Activated CD4-positive, alpha-beta T cell treated with anti-CD3 and anti-CD28 coated beads for 24 hours (primary cell): ENCODE data around the gene ATP6V0E1.
A peak's percentile ranks its signal among the peaks of the same experiment; 100 is the strongest.
"Not testable (repeated sequence)": the region's sequence is repeated elsewhere in the genome, so short reads cannot be mapped to it uniquely, and the experiment has no call there.

ENCODE experiments used
- DNase-seq, 2 donors: peaks; one replicate each; pipeline ENCODE4 v3.0.0-alpha.2; 2020; ENCODE audit warnings: low read depth in 2 of 2

Gene ATP6V0E1

DNA sequence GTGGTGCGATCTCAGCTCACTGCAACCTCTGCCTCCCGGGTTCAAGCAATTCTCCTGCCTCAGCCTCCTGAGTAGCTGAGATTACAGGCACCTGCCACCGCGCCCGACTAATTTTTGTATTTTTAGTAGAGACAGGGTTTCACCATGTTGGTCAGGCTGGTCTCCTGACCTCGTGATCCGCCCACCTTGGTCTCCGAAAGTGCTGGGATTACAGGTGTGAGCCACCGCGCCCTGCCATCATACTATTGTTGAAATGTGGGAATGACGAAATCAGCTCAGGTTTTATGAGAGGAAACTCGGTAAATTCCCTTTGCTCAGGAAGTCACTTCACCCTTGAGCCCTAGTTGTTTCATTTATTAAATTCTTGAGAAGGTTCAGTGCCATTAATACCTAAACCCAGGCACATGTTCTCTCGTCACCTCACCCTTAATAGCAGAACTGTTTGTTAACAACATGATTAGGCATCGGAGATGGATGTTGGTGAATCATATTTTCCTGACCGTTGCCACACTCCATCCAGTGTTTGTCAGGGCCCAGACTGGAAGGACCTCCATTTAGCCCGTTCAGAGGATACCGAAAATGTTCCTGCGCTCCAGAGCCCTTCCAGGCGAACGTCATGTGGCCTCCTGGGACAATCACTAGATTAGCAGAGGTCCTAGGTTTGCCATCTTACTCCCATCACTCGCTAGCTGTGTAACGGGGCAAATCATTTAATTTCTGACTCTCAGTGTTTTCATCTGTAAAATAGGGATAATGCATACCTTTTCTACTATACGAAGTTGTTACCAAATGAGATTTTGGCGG lies 52.5 kb downstream of the ATP6V0E1 start:
- DNase-seq: peak; percentile 12 to 33

GRCh38 chr5:173039188-173039587 lies 55.6 kb downstream of the ATP6V0E1 start:
- no peak for DNase-seq

DNA sequence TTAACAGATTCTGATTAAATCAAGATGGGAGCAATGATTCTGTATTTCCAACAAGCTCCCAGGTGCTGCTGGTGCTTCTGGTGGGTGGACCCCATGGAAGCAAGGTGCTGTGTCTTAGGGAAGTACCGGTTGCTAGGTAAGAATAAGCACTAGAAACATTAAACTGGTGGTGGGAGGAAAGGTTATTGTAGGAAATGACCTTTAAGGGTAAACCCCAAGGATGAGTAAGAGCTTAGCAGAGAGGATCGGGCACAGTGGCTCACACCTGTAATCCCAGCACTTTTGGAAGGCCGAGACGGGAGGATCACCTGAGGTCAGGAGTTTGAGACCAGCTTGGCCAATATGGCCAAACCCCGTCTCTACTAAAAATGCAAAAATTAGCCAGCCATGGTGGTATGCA lies 56.4 kb downstream of the ATP6V0E1 start:
- DNase-seq: no peak

DNA sequence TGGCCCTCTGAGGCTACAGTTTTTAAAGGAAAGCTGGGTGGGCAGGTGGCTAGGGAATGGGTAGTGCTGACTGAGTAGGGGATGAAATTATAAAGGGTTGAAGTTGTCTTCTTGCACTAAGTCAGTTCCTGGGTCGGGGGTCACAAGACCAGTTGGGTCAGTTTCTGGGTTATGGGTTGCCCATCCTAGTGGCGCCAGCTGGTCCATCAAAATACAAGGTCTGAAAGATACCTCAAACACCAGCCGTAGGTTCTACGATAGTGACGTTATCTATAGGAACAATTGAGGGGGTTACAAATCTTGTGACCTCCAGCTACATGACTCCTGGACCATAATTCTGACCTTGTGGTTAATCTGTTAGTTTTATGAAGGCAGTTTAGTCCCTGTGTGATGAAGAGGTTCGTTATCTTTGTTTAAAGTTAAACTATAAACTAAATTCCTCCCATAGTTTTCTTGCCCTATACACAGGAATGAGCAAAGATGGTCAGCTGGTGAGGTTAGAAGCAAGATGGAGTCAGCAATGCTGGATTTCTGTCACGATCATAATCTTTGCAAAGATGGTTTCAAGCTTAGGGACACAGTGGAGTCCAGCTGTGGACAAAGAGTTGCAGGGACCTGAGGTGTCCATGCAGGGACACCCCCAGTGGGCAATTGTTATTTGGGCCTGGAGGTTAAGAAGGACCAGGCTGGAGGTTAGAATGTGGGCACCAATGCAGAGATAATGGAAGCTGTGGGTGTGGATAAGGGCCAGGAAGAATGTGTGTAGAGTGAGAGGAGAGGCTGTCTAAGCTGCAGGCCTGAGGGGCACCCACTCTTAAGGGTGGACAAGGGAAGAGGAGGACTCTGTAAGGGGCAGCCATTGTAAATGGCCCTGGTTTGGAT lies 58.6 kb downstream of the ATP6V0E1 start:
- no peak for DNase-seq

DNA sequence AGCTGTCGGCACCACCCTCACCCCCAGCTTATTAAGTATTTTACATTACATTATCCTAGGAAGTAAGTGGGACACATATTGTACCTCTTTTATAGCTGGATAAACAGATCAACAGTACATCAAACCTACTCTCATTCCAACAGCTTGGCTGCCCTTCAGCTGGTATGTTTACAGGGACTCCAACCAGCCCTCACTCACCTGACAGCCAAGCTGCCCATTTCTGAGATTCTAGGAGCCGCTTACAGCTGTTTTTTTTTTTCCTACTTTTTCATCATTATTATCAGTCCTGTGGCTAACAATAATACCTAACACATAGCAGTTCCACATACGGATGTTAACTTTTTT lies 59.2 kb downstream of the ATP6V0E1 start:
- DNase-seq: no peak

GRCh38 chr5:173045474-173045873 lies 61.9 kb downstream of the ATP6V0E1 start:
- no peak for DNase-seq

DNA sequence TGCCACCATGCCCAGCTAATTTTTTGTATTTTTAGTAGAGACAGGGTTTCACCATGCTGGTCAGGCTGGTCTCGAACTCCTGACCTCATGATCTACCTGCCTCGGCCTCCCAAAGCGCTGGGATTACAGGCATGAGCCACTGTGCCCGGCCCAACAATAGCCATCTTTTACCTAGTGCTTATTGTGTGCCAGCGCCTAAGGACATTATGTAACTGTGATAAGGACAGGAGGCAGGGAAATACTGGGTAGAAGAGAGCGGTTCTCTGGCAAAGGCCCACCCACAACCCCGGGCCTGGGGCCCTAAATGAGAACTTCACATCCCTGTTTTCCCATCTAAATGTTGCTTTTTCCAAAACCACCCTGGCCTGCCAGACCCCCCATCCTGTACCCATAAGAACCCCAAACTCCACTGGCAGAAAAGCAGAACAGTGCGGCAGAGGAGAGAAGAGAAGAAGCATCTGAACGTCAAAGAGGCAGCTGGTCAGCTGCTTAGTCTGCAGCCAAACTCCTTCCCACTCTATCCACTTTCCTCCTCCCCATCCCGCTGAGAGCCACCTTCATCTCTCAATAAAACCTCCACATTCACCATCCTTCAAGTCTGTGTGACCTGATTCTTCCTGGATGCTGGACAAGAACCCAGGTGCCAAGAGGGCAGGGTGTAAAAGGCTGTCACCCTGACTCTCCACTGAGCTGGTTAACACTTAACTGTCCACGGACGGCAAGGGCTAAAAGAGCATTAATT lies 63.7 kb downstream of the ATP6V0E1 start:
- DNase-seq: not testable (repeated sequence)

- no peak for DNase-seq
Measured at GRCh38 chr5:173047838-173048105, 64.2 kb downstream of the ATP6V0E1 start.

GRCh38 chr5:173050791-173051190 lies 67.2 kb downstream of the ATP6V0E1 start:
- no peak for DNase-seq

DNA sequence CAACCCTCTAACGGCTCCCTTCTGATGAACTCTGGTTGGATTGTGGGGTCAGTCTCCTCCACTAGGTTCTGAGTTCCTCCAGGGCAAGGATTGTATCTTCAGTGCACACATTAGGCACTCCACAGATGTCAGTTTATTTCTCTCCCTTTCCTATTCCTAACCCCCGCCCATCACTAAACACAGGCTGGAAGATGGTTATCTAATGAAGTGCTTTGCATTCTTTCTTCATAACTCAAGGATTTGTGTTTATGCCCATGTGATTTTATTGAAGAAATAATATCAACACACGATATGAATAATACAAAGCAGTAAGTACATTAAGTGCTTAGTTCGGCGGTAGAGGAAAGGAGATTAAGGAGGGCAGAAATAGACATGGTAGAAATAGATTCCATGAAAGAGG lies 68.2 kb downstream of the ATP6V0E1 start:
- DNase-seq: no peak

DNA sequence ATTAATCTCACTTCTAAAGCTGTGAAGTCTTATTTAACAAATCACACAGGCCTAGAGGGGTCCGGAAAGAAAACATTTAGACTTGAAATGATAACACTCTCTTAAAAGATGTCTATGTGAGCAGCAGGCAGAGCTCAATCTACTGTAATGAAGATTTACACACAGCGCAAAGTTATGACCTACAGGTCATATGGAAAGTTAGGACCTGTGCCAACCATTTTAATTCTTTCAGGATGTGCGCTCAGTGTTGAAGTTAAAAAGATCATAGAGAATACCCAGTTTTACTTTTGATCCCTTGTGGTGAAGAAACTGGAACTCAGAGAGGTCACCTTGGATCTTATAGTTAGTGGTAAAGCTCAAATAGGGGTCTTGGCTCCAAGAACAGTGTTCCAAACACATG lies 69.5 kb downstream of the ATP6V0E1 start:
- no peak for DNase-seq

DNA sequence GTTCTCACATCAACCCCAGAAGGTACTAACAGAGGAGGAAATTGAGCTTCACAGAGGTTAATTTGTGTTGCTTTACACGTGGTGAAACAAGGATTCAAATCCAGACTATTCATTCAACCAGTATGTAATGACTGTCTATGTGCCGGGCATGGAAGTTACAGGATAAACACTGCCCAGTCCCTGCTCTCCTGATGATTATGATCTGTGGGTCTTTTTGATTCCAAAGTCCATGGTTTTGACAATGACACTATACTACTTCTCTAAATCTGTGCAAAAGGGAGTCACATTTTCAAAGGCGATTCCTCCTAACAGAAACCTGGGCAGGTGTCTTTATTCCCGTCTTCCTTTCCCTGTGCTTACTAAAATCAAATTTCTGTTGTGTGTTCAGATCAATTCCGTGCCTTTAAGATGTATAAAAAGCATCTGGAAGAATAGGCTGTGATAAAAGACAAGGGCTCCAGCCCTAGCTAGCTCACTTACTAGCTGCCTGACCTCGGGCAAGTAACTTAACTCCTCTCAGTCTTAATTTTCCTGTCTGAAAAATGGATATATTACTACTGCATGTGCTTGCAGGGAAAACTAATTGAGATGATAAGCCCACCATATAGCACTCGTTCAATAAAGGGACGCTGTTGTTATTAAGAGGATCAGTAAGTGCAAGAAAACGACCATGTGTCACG lies 71.6 kb downstream of the ATP6V0E1 start:
- DNase-seq: no peak

GRCh38 chr5:173055722-173055982 lies 72.1 kb downstream of the ATP6V0E1 start:
- no peak for DNase-seq

DNA sequence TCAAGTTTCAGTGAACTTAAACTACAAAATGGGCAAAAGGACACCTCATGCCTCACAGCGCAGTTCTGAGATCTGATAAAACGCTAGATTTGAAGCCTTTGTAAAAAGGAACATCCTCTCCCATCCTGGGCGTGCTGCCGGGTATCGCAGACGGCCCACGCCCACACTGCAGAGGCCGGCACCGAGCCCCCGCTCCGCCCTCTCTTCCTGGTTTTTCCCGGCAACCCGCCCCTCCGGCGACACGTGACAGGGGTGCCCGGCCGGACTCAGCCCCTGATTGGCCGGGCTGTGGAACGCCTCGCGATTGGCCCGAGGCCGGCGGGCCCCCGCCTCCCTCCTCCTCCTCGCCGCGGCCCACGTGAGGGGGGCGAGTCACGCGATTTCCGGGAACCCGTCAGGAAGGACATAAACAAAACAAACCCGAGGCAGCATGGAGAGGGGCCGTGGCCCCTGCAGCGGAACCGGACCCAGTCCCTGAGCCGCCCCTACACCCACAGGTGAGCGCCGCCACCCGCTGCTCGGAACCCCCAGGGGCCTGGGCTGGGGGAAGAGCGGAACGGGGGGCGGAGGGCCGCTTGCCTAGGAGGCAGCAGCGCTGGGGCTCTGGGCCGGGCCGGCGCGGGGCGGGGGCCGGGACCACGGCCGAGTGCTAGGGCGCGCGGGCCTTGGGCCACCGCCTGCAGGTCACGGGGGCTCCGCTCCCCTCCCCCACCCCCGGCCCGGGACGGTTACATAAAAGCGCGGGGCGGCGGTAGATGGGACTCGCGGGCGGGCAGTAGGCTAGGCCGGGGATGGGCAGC lies 72.6 kb downstream of the ATP6V0E1 start, which contains the start of gene CREBRF:
CREBRF (plus strand) TSS at position 370 of the 800 bp plus-strand sequence. CDS start 24,424 bp downstream, outside the sequence.
- peak; percentile 92 to 94 for DNase-seq

DNA sequence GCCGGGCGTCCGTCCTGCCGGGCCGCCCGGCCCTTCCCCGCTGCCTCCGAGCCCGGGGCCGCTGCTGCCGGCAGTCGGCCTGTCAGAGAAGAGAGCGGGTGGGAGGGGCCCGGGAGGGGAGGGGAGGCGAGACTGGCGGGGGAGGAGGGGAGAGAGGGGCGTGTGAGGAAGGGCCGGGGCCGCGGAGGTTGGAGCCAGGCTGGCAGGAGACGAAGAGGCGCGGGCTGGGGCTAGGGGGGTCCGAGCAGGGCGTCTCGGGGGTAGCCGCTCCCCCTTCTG lies 73.2 kb downstream of the ATP6V0E1 start:
- peak; percentile 67 to 74 for DNase-seq

DNA sequence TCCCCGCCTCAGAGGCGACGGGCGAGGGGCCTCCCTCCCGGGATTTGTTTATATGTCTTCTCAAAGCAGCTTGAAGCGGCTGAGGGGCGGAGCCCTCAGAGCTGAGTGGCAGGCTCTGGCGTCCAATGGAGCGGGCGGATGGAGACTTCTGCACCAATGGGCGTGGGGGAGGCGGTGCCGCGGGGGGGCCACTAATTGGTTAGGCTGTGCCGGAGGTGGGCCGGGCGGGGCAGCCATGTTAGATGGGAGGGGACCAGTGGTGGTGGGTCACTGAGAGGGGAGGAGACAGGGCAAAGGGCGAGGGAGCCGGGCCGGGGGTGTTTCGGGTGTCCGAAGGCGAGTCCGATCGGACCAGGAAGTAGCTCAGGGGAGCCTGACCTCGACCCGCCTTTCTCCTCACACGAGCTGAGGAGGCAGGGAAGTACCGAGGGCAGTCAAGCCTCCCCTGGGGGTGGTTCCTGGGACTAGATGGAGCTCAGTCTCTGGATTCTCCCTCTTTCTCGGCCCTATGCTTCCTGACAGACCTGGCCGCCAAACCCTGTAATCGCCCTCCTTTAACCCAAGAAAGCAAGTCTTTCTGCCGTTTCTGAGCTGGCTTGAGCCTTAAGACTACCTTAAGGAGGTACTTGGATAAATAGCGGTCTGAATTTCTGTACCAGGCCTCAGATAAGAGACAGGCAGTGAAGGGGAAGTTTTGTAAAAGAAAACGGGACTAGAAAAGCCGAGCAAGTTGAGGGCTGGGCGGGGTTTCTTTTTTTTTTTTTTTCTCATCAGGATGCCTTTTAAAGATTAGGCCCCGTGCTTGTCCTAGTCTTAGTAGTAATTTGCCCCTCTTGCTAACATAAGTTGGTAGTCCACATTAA lies 73.7 kb downstream of the ATP6V0E1 start:
- DNase-seq: peak; percentile 98

DNA sequence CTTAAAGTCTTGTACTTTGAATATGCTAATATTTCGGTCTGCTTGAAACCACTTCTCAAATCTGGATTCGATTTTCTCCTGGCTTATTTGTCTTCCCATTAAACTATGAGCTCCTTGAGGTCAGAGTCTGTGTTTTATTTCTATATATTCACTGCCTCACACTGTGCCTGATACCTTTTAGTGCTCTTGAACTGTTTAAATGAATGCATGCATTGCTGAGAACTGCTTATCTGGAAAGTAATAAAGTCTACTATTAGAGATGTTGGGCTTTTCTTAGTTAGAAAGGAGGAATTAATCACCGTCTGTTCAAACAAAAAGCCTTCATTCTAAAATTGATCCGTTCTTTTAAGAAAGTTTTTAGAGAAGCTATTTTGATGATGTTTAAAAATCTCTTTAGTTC lies 78.6 kb downstream of the ATP6V0E1 start:
- DNase-seq: no peak

DNA sequence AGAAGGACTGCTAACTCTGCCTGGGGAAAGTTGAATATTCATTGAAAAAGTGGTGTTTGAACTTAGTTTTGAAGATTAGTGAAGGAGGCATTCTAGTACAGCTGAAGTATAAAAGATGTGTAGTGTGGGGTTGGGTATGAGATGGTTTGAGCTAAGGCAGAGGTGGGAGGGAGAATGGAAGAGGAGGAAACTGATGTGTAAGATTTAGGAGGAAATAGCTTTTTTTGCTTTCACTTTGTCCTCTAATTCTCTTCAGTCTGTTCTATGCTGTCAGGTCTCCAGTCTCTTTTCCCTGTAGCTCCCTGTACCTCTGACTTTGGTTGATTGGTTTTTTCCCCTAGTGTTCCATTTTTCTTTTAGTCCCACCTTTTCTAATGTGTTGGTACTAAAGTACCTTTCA lies 81.6 kb downstream of the ATP6V0E1 start:
- no peak for DNase-seq

DNA sequence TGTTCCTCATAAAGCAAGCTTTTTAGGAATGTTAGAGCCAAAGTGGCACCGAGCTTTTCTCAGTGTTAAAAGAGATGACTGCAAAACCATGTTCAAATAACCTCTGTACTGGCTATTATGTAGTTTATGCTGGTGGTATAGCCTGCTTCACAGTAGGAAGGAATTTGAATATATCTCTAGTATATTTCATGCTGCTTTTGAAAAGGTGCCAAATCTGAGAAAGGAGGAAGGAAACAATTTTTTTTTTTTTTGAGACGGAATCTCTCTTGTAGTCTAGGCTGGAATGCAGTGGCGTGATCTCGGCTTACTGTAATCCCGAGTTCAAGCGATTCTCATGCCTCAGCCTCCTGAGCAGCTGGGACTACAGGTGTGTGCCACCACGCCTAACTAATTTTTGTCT lies 86.1 kb downstream of the ATP6V0E1 start:
- no peak for DNase-seq

- DNase-seq: no peak
Measured at GRCh38 chr5:173075137-173075843, 91.7 kb downstream of the ATP6V0E1 start.
